ENCODE measurements around the gene CLCNKA.

CLCNKA gene

GRCh38 chr1:16063226-16063829 lies 41.5 kb downstream of the CLCNKA start:
- TF ChIP-seq CTCF (conservative IDR thresholded peaks at IDR 0.05) = no peak
- H3K27ac ChIP-seq = no peak overlapping the region

- H3K27ac ChIP-seq = no peak overlapping the region
- no peak for TF ChIP-seq CTCF (conservative IDR thresholded peaks at IDR 0.05)
Observed at GRCh38 chr1:16063921-16064320, 42.1 kb downstream of the CLCNKA start.

GRCh38 chr1:16064536-16065268 lies 42.9 kb downstream of the CLCNKA start:
- TF ChIP-seq CTCF (conservative IDR thresholded peaks at IDR 0.05) = no peak
- H3K27ac ChIP-seq = no peak overlapping the region

DNA sequence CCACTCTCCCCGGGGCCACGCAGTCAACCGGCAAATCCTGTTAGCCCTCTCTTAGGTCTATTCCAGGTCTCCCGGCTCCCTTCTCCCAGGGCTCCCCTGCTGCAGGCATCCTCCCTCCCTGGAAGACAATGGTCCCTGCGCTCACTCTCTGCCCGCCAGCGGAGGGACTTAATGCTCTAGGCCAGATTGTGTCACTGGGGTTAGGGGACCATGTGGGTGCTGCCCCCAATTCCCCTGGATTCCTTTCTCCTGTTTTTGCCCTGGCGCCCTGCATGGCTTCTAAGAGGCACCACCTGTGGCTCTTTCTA lies 43.4 kb downstream of the CLCNKA start:
- no peak for TF ChIP-seq CTCF (conservative IDR thresholded peaks at IDR 0.05)
- no peak overlapping the region for H3K27ac ChIP-seq

- no peak overlapping the region for H3K27ac ChIP-seq
- no peak for TF ChIP-seq CTCF (conservative IDR thresholded peaks at IDR 0.05)
Observed at GRCh38 chr1:16066245-16066644, 44.4 kb downstream of the CLCNKA start.

- no peak for TF ChIP-seq CTCF (conservative IDR thresholded peaks at IDR 0.05)
- H3K27ac ChIP-seq = no peak overlapping the region
Observed at GRCh38 chr1:16067127-16067768, 45.4 kb downstream of the CLCNKA start.

DNA sequence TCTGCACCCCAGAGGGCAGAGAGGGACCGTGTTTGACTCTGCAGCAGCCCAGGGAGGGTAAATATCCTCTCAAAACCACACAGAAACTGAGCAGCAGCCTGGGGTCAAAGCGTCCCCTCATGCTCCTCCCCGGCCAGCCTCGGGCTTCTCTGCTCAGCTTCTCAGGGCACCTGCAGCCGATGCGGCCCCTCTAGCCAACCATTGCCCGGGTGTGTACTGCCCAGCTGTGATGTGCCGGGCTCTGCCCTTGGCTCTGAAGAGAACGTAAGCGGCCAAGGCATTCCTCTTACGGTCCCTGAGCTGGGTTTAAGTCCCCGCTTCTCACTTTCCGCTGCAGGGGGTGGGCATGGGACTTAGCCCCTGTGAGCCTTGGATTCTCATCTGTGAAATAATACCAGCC lies 46.1 kb downstream of the CLCNKA start:
- H3K27ac ChIP-seq = no peak overlapping the region; the same call in 1 of the 2 replicates
- TF ChIP-seq CTCF (conservative IDR thresholded peaks at IDR 0.05) = no peak
